HG03039 (cell line): ENCODE measurements around the gene NDUFB11.

Experiments
- ATAC-seq: cut with Tn5 transposase; IDR thresholded peaks from one replicate; pipeline ENCODE4 v1.9.1; 2021; ENCODE audit warnings: mild to moderate bottlenecking, moderate library complexity; ENCODE audit not compliant: unreplicated experiment

The NDUFB11 gene

GRCh38 chrX:47174846-47175587, 30.5 kb upstream of the NDUFB11 start:
- no peak for ATAC-seq

- no peak for ATAC-seq
These were observed 29.9 kb upstream of the NDUFB11 start for GRCh38 chrX:47174376-47174775.

GRCh38 chrX:47172971-47173792, 28.7 kb upstream of the NDUFB11 start:
- no peak for ATAC-seq

GRCh38 chrX:47172549-47172948, 28.0 kb upstream of the NDUFB11 start:
- no peak for ATAC-seq

GRCh38 chrX:47171996-47172395, 27.5 kb upstream of the NDUFB11 start:
- no peak for ATAC-seq

GRCh38 chrX:47170861-47171692, 26.6 kb upstream of the NDUFB11 start:
- ATAC-seq, result no peak

GRCh38 chrX:47169726-47170515, 25.4 kb upstream of the NDUFB11 start:
- no peak for ATAC-seq

- ATAC-seq, result no peak
These were observed 24.8 kb upstream of the NDUFB11 start for GRCh38 chrX:47169273-47169672.

- no peak for ATAC-seq
These were observed 24.1 kb upstream of the NDUFB11 start for GRCh38 chrX:47168495-47169073.

GRCh38 chrX:47166126-47166525, 21.6 kb upstream of the NDUFB11 start:
- no peak for ATAC-seq

- no peak for ATAC-seq
These were observed 19.9 kb upstream of the NDUFB11 start for GRCh38 chrX:47164420-47164819.

- ATAC-seq, result no peak
These were observed 18.6 kb upstream of the NDUFB11 start for GRCh38 chrX:47162927-47163583.

- no peak for ATAC-seq
These were observed 16.3 kb upstream of the NDUFB11 start for GRCh38 chrX:47160781-47161180.

- no peak for ATAC-seq
These were observed 14.3 kb upstream of the NDUFB11 start for GRCh38 chrX:47158781-47159180.

- ATAC-seq, result no peak
These were observed 13.6 kb upstream of the NDUFB11 start for GRCh38 chrX:47158131-47158530.

GRCh38 chrX:47156611-47157520, 12.4 kb upstream of the NDUFB11 start:
- ATAC-seq, result no peak

- ATAC-seq, result no peak
These were observed 6.9 kb upstream of the NDUFB11 start for GRCh38 chrX:47151435-47151834.

GRCh38 chrX:47148946-47149345, 4.4 kb upstream of the NDUFB11 start:
- ATAC-seq, result no peak
